ENCODE data around the gene TYMS.

DNA sequence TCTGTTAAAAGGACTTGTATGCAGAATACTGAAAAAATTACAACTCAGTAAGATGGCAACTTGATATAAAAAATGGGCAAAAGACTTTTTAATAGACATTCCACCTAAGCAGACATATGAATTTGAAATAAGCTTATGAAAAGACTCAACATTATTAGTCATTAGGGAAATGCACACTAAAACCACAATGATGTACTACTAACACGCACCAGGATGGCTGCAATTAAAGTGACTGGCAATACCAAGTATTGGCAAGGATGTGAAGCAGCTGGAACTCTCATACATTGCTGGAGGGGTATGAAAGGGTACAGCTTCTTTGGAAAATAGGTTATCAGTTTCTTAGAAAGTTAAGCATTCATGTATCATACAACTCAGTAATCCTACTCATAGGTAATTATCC lies 58.2 kb downstream of the TYMS start:
- TF ChIP-seq, protein P1, sequence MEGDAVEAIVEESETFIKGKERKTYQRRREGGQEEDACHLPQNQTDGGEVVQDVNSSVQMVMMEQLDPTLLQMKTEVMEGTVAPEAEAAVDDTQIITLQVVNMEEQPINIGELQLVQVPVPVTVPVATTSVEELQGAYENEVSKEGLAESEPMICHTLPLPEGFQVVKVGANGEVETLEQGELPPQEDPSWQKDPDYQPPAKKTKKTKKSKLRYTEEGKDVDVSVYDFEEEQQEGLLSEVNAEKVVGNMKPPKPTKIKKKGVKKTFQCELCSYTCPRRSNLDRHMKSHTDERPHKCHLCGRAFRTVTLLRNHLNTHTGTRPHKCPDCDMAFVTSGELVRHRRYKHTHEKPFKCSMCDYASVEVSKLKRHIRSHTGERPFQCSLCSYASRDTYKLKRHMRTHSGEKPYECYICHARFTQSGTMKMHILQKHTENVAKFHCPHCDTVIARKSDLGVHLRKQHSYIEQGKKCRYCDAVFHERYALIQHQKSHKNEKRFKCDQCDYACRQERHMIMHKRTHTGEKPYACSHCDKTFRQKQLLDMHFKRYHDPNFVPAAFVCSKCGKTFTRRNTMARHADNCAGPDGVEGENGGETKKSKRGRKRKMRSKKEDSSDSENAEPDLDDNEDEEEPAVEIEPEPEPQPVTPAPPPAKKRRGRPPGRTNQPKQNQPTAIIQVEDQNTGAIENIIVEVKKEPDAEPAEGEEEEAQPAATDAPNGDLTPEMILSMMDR (IDR thresholded peaks at IDR 0.05): no peak
- no peak for TF ChIP-seq POLR2A (IDR thresholded peaks at IDR 0.05)
